Adrenal gland (tissue), 5 donors: Measurements from ENCODE around the gene PTPN1.

Experiments
- CTCF ChIP-seq, 6 experiments: fragments of 450-650 bp in 4 of 6; fragments of 200-600 bp in 2 of 6; sonication (generic) in 1 of 6; IDR thresholded peaks; 1 replicate in 5 of 6; 2 replicates in 1 of 6; pipeline versions ENCODE4 v1.5.1 to v1.8.0; 2016 to 2021; ENCODE audit warnings: antibody characterized with exemption in 6 of 6, mild to moderate bottlenecking in 2 of 6, moderate library complexity in 1 of 6
- POLR2A ChIP-seq, 2 donors: fragments of 450-650 bp; IDR thresholded peaks; one replicate each; pipeline ENCODE4 v1.6.1; 2017; ENCODE audit warnings: antibody characterized with exemption in 2 of 2, mild to moderate bottlenecking in 2 of 2, moderate library complexity in 1 of 2
- donor health status: DM: no; HTN: no; CAD: no.

GRCh38 chr20:50558483-50558925, 48.3 kb downstream of the PTPN1 start:
- TF ChIP-seq POLR2A (IDR thresholded peaks at IDR 0.05) (no peak), CTCF (IDR thresholded peaks at IDR 0.05) (no peak)
